ENCODE results near the gene APC.
"Not testable (repeated sequence)": the region's sequence is repeated elsewhere in the genome, so short reads cannot be mapped to it uniquely, and the experiment has no call there.

APC gene

DNA sequence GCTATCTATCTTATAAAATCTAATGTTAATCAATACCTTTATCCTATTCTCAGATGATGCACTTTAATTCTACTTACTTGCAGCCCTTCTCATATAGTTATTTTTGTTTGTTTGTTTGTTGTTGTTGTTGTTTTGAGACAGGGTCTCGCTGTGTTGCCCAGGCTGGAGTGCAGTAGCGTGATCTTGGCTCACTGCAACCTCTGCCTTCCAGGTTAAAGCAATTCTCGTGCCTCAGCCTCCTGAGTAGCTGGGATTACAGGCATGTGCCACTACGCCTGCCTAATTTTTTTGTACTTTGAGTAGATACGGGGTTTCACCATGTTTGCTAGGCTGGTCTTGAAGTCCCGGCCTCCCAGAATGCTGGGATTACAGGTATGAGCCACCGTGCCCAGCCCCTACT, 20.8 kb upstream of the APC start:
- not testable (repeated sequence) for DNase-seq (ENCODE audit: low spot score)

DNA sequence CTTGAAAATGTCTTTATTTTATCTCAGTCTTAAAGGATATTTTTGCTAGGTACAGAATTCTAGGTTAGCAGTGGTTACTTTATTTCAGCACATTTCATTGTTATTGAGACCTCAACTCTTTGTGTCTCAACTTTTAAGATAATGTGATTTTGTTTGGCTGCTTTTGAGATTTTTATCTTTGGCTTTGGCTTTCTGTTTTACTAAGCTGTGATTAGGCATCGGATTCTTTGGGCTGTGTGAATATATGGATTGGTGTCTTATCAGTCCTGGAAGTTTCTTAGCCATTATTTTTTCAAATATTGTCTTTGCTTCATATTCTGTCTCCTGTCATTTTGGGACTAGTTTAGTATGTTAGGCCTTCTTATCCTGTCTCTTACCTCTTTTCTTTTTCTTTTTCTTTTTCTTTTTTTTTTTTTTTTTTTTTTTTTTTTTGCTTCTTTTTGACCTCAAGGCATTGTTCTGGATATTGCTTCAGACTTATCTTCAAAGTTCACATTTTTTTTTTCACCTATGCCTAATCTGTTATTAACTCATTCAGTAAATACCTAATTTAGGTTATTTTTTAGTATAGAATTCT, 20.1 kb upstream of the APC start:
- DNase-seq (ENCODE audit: low spot score): no peak

DNA sequence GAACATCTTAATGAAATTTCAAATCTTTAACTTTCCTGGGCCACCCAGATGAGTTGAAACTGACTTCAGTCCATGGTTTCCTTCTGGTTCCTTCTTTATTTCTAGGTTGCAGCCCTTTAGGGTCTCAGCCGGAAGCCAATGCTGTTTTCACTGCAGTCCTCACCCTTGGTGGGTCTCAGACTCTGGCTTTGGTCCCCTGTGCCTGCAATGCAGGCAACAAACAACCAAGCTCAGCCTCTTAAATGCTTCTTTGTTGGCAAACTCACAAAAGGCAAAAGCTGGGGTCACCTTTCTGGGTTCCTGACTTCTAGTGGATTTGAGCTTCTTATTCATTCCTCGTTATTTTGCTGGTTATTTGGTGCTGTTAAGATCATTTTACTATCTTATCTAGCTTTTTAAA, 19.3 kb upstream of the APC start:
- DNase-seq (ENCODE audit: low spot score): no peak

DNA sequence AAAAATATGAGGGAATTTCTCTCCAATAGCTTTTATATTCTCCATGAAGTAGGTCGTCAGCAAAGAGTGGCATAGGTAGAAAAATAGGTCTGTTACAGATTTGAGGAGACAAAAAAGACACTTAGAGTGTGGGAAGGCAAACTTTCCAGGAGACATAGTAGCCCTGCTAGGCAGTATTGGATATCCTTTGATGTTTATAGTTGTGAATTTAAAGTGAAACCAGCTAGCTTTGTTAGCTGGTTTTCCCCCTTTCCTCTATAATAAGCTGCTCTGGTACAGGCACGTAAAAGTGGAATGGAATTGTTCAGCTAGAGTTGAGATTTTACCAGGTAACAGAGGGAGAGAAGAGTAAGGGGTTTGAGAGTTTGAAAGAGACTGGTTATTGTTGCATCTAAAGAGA, 17.1 kb upstream of the APC start:
- DNase-seq (ENCODE audit: low spot score): no peak

DNA sequence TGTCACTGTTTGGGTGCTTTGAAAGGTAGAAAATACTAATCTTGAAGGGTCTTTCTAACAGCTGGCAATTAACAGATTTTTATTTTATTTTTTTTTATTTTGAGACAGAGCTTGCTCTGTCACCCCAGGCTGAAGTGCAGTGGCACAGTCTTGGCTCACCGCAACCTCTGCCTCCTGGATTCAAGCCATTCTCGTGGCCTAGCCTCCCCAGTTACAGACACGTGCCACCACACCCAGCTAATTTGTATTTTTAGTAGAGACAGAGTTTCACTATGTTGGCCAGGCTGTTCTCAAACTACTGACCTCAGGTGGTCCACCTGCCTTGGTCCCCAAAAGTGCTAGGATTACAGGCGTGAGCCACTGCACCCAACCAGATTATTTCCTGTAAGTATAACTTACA, 12.8 kb upstream of the APC start:
- no peak for DNase-seq (ENCODE audit: low spot score)

DNA sequence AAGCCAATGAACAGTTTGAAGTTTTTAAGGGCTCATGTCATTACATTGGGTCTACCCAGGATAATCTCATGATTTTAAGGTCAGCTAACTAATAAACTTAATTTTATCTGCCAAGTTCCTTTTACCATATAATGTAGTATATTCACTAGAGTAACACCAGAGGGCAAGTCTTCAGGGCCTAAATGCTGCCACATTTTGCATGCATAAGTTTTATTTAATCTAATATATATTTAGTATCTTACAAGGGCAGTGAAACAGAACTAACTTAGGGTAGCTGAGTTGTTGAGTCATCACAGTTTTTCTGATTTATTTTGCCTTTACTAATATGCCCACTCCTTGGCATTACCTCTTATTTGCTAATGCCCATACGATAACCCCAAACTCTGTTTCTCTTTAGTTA, 8.1 kb upstream of the APC start:
- DNase-seq (ENCODE audit: low spot score): no peak

DNA sequence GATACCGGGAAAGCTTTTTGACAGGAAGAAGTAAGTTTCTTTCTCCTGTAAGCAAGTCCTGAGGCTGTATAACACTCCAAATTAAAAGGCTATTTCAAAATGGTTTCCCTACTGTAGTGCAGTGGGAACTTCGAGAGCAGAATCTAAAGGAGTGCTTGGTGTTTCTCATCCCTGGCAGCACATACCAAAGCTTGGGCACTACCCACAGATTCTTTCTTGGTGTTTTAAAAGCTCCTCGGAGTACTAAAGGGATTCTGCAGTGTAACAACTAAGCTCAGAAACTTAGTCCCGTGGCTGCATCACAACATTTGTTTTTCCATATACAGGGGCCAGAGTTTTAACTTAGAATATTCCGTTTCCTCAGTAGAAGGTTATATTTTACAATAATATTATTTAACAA, 5.6 kb upstream of the APC start:
- DNase-seq (ENCODE audit: low spot score): no peak

DNA sequence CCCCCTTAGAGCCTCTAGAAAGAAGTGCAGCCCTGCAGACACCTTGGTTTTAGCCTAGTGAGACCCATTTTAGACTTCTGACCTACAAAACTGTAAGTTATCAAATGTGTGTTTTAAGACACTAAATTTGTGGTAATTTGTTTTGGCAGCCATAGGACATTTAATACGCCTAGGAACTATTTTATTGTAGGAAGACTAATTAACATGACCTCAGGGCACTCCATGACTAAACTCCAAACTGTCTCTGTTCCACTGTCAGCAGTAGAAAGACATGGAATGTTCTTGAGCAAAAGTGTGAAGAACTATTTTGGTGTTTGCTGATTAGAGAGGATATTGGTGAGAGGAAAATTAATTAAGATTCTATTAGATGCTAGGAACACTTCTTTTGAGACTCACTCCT, 4.1 kb upstream of the APC start:
- no peak for DNase-seq (ENCODE audit: low spot score)

DNA sequence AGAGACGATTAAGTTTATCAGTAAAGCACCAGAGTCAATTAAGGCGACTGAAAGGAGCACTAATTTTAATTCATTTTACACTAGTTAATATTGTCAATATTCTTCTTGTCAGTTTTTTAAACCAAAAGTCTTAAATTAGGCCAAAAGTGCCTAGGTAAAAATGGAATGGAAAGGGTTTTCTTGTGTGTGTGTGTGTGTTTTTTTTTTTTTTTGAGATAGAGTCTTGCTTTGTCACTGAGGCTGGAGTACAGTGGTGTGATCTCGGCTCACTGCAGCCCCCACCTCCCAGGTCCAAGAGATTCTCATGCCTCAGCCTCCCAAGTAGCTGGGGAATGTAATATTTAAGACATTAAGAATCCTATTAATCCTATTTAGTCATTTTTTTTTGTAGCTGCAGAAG, 3.1 kb upstream of the APC start:
- DNase-seq (ENCODE audit: low spot score): no peak

DNA sequence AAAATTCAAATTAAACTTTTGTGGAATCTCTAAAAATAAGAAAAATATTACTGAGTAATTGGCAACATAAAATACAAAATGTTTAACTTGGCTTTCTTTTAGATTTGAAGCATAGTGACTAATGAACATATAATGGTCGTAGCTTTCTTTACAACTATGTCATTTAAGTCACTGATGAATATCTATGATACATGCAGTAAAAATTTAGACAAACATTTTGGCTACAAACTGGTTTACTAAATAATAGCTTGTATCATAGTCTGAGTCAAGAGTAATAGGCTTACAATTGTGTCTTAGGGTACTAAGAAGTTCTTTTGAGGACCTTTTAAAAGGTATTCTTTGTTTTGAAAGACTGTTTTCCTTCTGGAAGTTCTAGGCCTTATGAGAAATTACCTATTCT, 2.0 kb upstream of the APC start:
- DNase-seq (ENCODE audit: low spot score): no peak

DNA sequence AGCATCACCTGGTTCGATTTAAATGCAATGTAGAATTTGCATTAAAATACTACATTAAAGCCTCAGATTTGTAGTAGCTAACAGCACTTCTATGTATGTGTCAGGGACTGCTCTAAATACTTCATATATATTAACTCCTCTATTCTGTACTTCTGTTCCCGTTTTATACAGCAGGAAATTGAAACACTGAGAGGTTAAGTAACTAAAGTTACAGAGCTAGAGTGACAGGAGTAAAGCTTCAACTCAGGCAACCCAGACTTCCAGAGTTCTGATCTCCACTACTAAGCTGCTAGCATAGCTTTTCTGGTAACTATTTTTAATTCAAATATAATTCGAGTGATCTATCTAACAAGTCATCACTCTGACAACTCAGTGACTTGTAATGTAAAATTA, 619 bp upstream of the APC start:
- no peak for DNase-seq (ENCODE audit: low spot score)

DNA sequence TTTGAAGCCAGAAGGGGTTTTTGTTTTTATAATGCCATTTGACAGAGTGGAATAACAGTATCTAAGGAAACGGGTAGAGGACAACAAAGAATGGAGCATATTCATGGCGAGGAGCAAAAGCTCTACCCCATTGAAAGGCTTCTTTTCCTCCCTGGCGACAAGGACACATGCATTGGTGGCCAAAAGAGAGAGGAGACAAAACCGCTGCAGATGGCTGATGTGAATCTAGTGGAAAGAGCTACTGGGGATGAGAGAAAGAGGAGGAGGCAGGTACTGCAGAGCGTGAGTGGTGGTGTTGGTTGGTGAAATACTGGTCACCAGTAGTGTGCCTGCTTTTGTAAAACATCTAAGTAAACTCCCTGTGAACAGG, 491 bp downstream of the APC start:
- DNase-seq (ENCODE audit: low spot score): no peak

DNA sequence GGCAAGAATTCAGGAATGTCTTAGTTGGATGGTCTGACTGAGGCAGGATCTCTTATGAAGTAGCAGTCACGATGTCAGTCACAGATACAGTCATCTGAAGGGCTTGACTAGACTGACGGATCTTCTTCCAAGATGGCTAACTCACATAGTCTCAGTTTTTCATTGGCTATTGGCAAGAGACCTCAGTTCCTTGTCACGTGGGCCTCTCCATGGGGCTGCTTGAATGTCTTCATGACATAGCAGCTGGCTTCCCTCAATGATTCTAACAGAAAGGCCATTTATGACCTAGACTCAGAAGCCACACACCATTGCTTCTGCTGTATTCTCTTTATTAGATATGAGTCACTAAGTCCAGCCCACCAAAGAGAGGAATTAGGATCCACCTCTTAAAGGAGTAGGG, 4.7 kb downstream of the APC start:
- peak; percentile 11 for DNase-seq (ENCODE audit: low spot score)

DNA sequence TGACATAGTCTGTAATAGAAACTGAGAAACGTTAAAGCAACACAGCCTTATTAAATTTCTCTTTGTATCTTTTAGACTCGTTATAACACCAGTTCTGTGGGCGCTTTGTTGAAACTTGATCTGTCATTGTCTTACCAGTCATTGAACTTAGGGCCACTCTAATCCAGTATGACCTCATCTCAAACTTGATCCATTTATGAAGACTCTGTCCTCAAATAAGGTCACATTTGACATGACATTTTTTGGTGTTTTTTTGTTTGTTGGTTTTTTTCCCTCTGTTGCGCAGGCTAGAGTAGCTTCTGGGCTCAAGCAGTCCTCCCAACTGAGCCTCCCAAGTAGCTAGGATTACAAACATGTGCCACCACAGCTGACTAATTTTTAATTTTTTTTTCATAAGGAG, 5.9 kb downstream of the APC start:
- DNase-seq (ENCODE audit: low spot score): no peak

DNA sequence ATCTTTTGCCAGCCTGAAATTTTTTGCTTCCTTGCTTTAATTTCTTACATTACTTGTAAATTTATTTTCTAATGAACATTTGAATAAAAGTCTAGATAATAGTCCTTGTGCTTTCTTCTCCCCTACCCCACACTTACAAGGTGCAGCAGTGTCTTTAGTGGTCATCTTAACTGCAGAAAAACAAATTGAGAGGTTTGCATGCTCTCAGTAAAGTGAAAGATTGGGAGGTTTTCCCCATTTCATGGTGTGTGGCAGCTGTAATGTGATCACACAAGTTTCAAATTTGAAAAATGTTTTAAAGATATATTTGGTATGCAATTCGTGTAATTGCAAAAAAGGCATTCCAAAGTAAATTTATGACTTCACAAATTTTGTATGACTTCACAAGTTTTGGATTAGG, 14.7 kb downstream of the APC start:
- DNase-seq (ENCODE audit: low spot score): no peak

DNA sequence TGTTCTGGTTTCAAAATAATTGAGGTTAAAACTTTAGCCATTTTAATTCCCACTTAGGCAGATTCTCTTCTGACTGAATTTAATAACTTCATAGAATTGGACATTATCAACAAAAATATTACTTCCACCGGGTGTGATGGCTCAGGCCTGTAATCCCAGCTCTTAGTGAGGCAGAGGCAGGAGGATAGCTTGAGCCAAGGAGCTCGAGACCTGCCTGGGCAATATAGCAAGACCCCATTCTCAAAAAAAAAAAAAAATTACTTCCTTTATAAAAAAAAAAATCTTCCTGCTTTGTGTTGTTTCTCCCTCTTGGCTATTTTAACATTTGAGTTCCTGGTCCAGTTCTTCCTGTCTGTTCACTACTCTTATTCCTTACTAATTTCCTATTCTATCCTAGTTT, 18.0 kb downstream of the APC start:
- no peak for DNase-seq (ENCODE audit: low spot score)

DNA sequence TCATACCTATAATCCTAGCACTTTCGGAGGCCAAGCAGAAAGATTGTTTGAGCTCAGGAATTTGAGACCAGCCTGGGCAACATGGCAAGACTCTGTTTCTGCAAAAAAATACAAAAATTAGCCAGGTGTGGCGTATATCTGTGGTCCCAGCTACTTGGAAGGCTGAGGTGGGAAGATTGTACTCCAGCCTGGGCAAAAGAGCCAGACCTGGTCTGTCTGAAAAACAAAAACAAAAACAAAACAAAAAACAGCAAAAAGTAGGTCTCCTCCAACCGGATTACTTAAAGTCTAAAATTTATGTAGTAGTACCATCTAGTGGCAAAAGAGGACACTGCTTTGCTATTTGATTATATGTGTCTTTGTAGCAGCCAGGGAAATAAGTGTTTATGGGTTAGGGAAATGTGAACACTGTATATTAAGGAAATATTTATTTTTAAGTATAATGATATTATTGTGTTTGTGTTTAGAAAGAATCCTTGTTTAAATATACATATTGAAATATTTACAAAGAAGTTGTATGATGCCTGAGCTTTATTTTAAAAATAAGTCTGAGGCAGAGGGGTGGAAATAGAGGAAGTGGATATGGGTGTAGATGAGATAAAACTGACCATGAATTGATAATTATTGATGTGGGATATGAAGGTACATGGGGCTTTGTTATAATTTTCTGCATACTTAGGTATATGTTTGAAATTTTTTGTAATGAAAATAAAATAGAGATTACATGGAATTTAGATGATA, 20.0 kb downstream of the APC start:
- DNase-seq (ENCODE audit: low spot score): peak; percentile 74

DNA sequence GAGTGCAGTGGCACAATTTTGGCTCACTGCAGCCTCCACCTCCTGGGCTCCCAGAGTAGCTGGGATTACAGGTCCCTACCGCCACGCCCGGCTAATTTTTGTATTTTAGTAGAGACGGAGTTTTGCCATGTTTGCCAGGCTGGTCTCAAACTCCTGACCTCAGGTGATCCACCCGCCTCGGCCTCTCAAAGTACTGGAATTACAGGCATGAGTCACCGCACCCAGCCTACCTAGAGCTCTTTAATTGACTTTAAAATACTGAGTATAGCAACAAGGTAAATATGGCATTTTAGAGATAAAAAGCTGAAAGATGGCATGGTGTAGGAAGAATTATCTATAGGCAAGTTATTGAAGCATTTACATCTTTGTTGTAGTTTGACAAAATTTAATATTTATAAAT, 21.0 kb downstream of the APC start:
- no peak for DNase-seq (ENCODE audit: low spot score)

DNA sequence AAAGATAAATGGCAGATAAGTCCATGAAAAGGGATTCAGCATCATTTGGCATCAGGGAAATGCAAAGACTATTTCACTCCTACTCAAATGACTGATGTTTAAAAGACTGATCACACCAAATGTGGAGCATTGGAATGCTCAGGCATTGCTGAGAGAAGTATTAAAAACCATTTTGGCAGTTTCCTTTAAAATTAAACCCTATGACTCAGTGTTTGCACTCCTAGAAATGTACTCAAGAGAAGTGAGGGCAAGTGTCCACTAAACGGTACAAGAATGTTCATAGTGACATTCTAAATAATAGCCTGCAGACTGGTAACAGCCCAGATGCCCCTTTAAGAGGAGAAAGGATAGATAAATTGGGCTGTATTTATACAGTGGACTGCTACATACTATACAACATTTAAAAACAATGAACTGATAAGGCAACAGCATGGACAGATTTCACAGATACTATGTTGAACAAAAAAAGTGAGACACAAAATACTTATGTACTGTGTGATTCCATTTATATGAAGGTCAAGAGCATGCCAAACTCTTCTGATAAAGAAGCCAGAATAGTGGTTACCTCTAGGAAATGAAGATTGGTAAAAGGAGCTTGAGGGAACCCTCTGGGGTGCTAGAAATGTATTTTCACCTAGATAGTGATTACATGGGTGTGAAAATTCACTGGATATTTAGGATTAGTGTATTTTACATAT, 24.6 kb downstream of the APC start:
- DNase-seq (ENCODE audit: low spot score): no peak

DNA sequence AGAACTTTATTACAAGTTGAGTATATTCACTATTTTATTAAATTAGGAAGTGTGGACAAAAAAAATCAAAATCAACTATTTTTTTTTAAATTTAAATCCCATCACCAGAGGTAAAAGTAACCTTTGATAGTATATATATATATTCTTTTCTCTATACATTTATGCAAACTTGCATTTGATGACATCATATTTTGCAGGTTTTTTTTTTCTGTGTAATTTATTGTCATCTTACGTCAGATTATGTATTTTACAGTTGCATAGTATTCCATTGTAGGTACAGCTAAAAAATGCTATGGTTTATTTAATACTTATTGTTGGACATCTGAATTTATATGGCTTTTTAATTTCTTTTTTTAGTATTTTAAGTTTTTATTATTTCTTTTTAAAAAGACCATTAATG, 25.5 kb downstream of the APC start:
- no peak for DNase-seq (ENCODE audit: low spot score)

DNA sequence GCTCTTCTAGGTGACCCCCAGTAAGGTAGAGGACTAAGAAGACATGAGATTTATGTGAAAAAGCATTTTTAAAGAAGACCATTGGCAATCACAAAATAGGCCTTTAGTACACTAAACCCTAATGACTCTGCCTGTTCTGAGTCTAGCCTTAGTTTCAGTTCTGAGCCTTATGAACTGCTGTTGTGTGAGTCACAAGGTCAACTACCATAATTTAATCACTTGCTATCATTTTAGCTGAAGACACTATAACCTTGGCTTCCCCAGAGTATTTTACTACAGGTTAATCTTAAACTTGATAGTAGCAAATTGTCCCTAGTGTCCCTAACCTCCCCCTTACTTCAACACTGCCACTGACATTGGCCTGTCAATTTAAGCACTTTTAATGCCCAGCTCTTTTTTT, 34.4 kb downstream of the APC start:
- DNase-seq (ENCODE audit: low spot score): no peak

DNA sequence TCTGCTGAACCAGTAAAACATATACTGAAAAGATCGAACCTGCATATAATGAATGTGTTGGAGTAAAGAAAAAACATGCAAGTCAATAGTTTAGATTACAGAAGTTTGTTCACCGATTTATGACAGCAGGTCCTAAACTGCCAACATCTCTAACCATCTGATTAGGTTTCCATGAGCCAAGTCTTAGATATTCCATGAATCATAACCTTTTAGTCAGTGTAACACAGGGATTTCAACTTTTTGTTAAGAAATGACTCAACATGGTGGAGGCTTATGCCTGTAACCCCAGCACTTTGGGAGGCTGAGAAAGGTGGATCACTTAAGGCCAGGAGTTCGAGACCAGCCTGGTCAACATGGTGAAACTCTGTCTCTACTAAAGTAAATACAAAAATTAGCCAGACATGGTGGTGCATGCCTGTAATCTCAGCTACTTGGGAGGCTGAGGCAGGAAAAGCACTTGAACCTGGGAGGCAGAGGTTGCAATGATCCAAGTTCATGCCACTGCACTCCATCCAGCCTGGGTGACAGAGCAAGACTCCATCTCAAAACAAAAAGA, 38.7 kb downstream of the APC start:
- DNase-seq (ENCODE audit: low spot score): no peak

DNA sequence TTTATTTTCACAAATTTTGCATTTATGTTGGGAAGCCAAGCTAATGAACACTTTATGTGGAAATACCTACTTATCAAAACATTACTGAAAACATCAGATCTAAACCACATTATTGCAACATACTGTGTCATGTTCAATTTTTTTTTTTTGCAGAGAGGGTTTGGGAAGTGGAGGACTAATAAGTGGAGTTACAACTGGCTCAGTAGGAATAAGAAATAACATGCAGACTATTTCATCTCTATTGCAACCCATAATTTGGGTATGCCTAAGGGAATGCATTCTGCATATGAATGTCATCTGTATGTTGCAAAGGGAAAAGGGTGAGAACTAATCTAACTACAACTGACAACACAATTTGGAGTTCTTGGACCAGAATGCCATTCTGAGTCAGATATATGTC, 41.8 kb downstream of the APC start:
- DNase-seq (ENCODE audit: low spot score): no peak

DNA sequence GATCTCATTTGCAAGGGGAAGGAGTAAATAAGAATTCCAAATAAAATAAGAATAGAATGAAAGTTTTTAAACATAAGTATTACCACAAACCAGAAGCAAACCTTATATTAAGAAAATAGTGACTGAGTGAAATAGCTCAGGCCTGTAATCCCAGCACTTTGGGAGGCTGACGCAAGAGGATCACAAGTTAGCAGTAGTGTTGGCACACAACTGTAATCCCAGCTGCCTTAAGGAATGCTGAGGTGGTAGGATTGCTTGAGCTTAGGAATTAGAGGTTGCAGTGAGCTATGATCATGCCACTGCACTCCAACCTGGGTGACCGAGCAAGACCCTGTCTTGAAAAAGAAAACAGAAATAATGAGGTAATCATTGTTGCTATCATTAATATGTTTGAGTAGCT, 47.0 kb downstream of the APC start:
- no peak for DNase-seq (ENCODE audit: low spot score)
